GM18498 (cell line): Measurements from ENCODE around the gene PKD2L1.
"Not testable (repeated sequence)": the region's sequence is repeated elsewhere in the genome, so short reads cannot be mapped to it uniquely, and the experiment has no call there.

Experiments used
- ATAC-seq: cut with Tn5 transposase; IDR thresholded peaks from one replicate; pipeline ENCODE4 v1.9.1; 2021; ENCODE audit warnings: mild to moderate bottlenecking, moderate library complexity; ENCODE audit not compliant: unreplicated experiment

The PKD2L1 gene

DNA sequence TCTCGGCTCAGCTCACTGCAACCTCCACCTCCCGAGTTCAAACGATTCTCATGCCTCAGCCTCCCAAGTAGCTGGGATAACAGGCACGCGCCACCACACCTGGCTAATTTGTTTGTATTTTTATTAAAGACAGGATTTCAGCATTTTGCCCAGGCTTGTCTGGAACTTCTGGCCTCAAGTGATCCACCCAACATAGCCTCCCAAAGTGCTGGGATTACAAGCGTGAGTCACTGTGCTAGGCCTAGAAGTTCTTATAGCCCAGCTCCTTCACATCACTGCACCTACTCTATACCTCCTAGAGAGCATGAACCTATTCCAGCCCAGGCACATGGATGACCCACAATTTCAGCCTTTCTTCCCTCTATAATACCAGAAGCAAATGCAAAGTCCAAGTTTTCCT is 42.3 kb downstream of the PKD2L1 start:
- no peak for ATAC-seq

GRCh38 chr10:100286051-100287033 is 43.7 kb downstream of the PKD2L1 start, which contains the start of gene BLOC1S2:
Gene BLOC1S2, minus strand, starts transcription at chr10:100286680. Its CDS starts 21 bp downstream, at chr10:100286659.
- peak; percentile 95 for ATAC-seq

GRCh38 chr10:100285326-100285725 is 44.7 kb downstream of the PKD2L1 start:
- not testable (repeated sequence) for ATAC-seq

DNA sequence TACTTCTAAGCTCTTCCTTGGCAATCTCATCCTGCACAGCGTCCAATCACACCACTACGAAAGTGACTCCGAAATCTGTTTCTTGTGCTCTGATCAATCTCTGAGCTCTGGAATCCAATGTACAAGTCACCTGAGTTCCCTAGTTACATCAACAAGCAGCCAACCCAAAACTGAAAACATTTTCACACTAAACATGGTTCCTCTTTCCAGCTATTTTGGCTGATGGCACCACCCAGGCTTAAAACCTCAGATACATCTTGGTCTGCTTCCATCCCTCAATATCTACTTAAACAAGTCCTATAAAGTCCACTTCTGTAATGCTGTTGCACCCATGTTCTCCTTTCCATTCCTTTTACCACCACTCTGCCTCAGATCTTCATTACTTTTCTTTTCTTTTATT is 47.1 kb downstream of the PKD2L1 start:
- no peak for ATAC-seq

DNA sequence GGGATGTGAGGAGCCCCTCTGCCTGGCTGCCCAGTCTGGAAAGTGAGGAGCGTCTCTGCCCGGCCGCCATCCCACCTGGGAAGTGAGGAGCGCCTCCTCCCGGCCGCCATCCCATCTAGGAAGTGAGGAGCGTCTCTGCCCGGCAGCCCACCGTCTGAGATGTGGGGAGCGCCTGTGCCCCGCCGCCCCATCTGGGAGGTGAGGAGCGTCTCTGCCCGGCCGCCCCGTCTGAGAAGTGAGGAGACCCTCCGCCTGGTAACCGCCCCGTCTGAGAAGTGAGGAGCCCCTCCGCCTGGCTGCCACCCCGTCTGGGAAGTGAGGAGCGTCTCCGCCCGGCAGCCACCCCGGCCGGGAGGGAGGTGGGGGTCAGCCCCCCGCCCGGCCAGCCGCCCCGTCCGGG is 53.1 kb downstream of the PKD2L1 start:
- not testable (repeated sequence) for ATAC-seq

GRCh38 chr10:100267239-100268104 is 62.6 kb downstream of the PKD2L1 start, which contains the start of gene CWF19L1:
Gene CWF19L1, minus strand, starts transcription at chr10:100267638. Its CDS starts 45 bp downstream, at chr10:100267593.
- peak; percentile 76 for ATAC-seq

- ATAC-seq, result no peak
Measured at GRCh38 chr10:100265821-100266485, 64.1 kb downstream of the PKD2L1 start.

DNA sequence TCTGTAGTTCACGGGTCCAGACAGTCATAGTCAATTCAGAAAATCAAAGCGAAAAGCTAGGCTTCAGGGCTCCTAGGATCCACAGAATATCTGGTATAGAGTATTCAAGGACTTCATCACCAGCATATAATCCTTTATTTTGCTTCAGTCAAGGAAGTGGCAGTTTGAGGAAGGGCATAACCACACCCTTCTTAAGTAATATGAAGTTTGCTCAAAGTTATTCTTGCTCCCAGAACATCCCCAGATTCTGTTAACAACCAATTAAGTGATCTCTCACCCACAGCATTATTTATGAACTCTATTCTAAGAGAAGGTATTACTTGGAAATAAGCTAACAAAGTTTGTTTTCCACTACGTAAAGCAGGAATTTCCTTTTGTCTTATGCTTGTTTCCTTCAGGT is 75.8 kb downstream of the PKD2L1 start:
- no peak for ATAC-seq

DNA sequence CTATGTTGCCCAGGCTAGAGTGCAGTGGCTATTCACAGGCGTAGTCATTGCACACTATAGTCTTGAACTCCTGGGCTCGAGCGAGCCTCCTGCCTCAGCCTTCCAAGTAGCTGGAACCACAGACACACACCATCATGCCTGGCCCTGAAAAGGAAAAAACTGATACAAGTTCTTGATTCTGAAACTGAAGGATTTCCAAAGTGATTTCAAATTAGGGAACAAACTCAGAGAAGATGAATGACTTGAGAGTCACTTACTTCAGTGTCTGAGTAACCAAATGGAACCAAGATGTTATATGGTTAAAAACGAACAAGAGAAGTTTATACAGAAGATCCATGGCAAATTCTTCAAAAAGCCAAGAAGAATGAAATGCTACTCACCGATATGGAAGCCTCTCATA is 77.0 kb downstream of the PKD2L1 start:
- ATAC-seq, result no peak

DNA sequence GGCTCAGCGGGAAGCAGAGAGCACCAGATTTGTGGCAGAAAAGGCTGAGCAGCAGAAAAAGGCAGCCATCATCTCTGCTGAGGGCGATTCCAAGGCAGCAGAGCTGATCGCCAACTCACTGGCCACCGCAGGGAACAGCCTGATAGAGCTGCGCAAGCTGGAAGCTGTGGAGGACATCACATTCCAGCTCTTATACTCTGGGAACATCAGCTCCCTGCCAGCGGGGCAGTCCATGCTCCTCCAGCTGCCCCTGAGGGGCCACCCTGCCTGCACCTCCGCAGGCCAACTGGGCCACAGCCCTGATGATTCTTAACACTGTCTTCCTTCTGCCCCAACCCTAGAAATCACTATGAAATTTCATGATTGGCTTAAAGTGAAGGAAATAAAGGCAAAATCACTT is 81.2 kb downstream of the PKD2L1 start:
- no peak for ATAC-seq

GRCh38 chr10:100245484-100246220 is 84.4 kb downstream of the PKD2L1 start:
- ATAC-seq, result no peak

GRCh38 chr10:100239851-100240250 is 90.2 kb downstream of the PKD2L1 start:
- no peak for ATAC-seq

DNA sequence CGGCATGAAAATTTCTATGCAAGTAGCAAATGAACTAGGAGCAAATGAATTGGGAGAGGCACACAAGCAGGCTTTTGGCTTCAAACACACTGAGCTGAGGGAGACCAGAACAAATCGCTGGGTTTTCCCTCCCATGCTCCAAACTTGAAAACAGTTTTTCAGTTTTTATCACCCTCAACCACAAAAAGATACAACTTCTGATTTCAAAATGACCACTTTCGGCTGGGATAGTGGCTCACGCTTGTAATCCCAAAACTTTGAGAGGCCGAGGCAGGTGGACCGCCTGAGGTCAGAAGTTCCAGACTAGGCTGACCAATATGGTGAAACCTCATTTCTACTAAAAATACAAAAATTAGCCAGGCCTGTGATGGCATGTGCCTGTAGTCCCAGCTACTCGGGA is 91.6 kb downstream of the PKD2L1 start:
- no peak for ATAC-seq
